ENCODE measurements around the gene CAP1. TPM values are rescaled to one million over a fixed set of nuclear protein-coding genes. Genes with fewer than 3 reads are reported as not detected.
A peak's percentile ranks its signal among the peaks of the same experiment; 100 is the strongest.
"Not testable (repeated sequence)": the region's sequence is repeated elsewhere in the genome, so short reads cannot be mapped to it uniquely, and the experiment has no call there.

The CAP1 gene
- total RNA-seq, 1 donor from 2014 or later = 327 TPM

- peak; percentile 68 to 73 for DNase-seq (ENCODE audit: low read depth in 2 of 2)
Measured at GRCh38 chr1:40032240-40032891, 8.2 kb upstream of the CAP1 start.

- DNase-seq (ENCODE audit: low read depth in 2 of 2) = no peak
Measured at GRCh38 chr1:40034869-40035268, 5.7 kb upstream of the CAP1 start.

GRCh38 chr1:40036574-40036973 is 4.0 kb upstream of the CAP1 start:
- peak in 1 of 2 donors; percentile 57 for DNase-seq (ENCODE audit: low read depth in 2 of 2)

GRCh38 chr1:40037254-40037653 is 3.3 kb upstream of the CAP1 start:
- DNase-seq (ENCODE audit: low read depth in 2 of 2) = not testable (repeated sequence)

GRCh38 chr1:40038697-40039096 is 1.8 kb upstream of the CAP1 start:
- no peak for DNase-seq (ENCODE audit: low read depth in 2 of 2)

GRCh38 chr1:40039245-40039756 is 1.2 kb upstream of the CAP1 start:
- DNase-seq (ENCODE audit: low read depth in 2 of 2) = peak; percentile 68 to 79

GRCh38 chr1:40039757-40040510 is 595 bp upstream of the CAP1 start:
- DNase-seq (ENCODE audit: low read depth in 2 of 2) = peak; percentile 65 to 71

- DNase-seq (ENCODE audit: low read depth in 2 of 2) = no peak
Measured at GRCh38 chr1:40041466-40041838, 923 bp downstream of the CAP1 start.

- DNase-seq (ENCODE audit: low read depth in 2 of 2) = peak; percentile 18 to 55
Measured at GRCh38 chr1:40042341-40042740, 1.8 kb downstream of the CAP1 start.

GRCh38 chr1:40044110-40044509 is 3.6 kb downstream of the CAP1 start:
- no peak for DNase-seq (ENCODE audit: low read depth in 2 of 2)

GRCh38 chr1:40045182-40045581 is 4.7 kb downstream of the CAP1 start:
- DNase-seq (ENCODE audit: low read depth in 2 of 2) = no peak

GRCh38 chr1:40045766-40046165 is 5.2 kb downstream of the CAP1 start:
- no peak for DNase-seq (ENCODE audit: low read depth in 2 of 2)

GRCh38 chr1:40047276-40047675 is 6.7 kb downstream of the CAP1 start:
- peak in 1 of 2 donors; percentile 73 for DNase-seq (ENCODE audit: low read depth in 2 of 2)

- DNase-seq (ENCODE audit: low read depth in 2 of 2) = no peak
Measured at GRCh38 chr1:40047769-40048168, 7.2 kb downstream of the CAP1 start.

- no peak for DNase-seq (ENCODE audit: low read depth in 2 of 2)
Measured at GRCh38 chr1:40049725-40050124, 9.2 kb downstream of the CAP1 start.

GRCh38 chr1:40050863-40051262 is 10.3 kb downstream of the CAP1 start:
- DNase-seq (ENCODE audit: low read depth in 2 of 2) = no peak

GRCh38 chr1:40053138-40053887 is 12.8 kb downstream of the CAP1 start:
- DNase-seq (ENCODE audit: low read depth in 2 of 2) = no peak

- DNase-seq (ENCODE audit: low read depth in 2 of 2) = no peak
Measured at GRCh38 chr1:40056519-40057309, 16.2 kb downstream of the CAP1 start.

GRCh38 chr1:40057310-40058030 is 16.9 kb downstream of the CAP1 start:
- DNase-seq (ENCODE audit: low read depth in 2 of 2) = peak in 1 of 2 donors; percentile 52

- no peak for DNase-seq (ENCODE audit: low read depth in 2 of 2)
Measured at GRCh38 chr1:40058097-40058452, 17.5 kb downstream of the CAP1 start.
